Neural progenitor cell (in vitro differentiated cells): ENCODE results near the gene TES. TPM values are rescaled to one million over a fixed set of nuclear protein-coding genes. Genes with fewer than 3 reads are reported as not detected.

Experiments used
- DNase-seq: peaks from one replicate; pipeline ENCODE4 v3.0.0-alpha.2; 2016; ENCODE audit warnings: low spot score
- H2AFZ ChIP-seq: fragments of 200-600 bp; sonication (generic); replicated peaks from 2 replicates; pipeline ENCODE4 v1.6.1; 2016; ENCODE audit warnings: antibody characterized with exemption
- H3F3A ChIP-seq: fragments of 200-600 bp; sonication (generic); 2 replicates; pipeline ENCODE4 v1.6.1; 2016; ENCODE audit warnings: antibody characterized with exemption, low read depth
- H3K27ac ChIP-seq: fragments of 200-600 bp; sonication (generic); 2 replicates; pipeline ENCODE4 v1.5.1; 2016; ENCODE audit warnings: mild to moderate bottlenecking
- H3K27me3 ChIP-seq: fragments of 200-600 bp; sonication (generic); 2 replicates; pipeline ENCODE4 v1.6.1; 2016; ENCODE audit warnings: mild to moderate bottlenecking, moderate library complexity
- H3K36me3 ChIP-seq: fragments of 200-600 bp; sonication (generic); 2 replicates; pipeline ENCODE4 v1.5.1; 2016
- H3K4me1 ChIP-seq: fragments of 200-600 bp; sonication (generic); 2 replicates; pipeline ENCODE4 v1.6.1; 2016; ENCODE audit warnings: mixed run types
- H3K4me2 ChIP-seq: fragments of 200-600 bp; sonication (generic); 2 replicates; pipeline ENCODE4 v1.6.1; 2016
- H3K4me3 ChIP-seq: fragments of 200-600 bp; sonication (generic); 2 replicates; pipeline ENCODE4 v1.5.1; 2016
- H3K79me2 ChIP-seq: fragments of 200-600 bp; sonication (generic); 2 replicates; pipeline ENCODE4 v1.6.1; 2016; ENCODE audit warnings: low read depth
- H3K9ac ChIP-seq: fragments of 200-600 bp; sonication (generic); 2 replicates; pipeline ENCODE4 v1.6.1; 2016
- H3K9me3 ChIP-seq: fragments of 200-600 bp; sonication (generic); 2 replicates; pipeline ENCODE4 v1.5.1; 2016; ENCODE audit warnings: low read depth
- H4K20me1 ChIP-seq: fragments of 200-600 bp; sonication (generic); 2 replicates; pipeline ENCODE4 v1.6.1; 2016; ENCODE audit warnings: low read depth
- H3K27ac Mint-ChIP-seq: 3 replicates; pipeline ENCODE4 v1.8.0; 2021; ENCODE audit warnings: mixed read lengths
- H3K27me3 Mint-ChIP-seq: 2 replicates; pipeline ENCODE4 v1.8.0; 2022; ENCODE audit warnings: low read depth, mild to moderate bottlenecking, inconsistent platforms, moderate library complexity, mixed read lengths; ENCODE audit not compliant: insufficient read depth
- H3K36me3 Mint-ChIP-seq: 3 replicates; pipeline ENCODE4 v1.8.0; 2021; ENCODE audit warnings: mixed read lengths
- H3K4me1 Mint-ChIP-seq: 3 replicates; pipeline ENCODE4 v1.8.0; 2021; ENCODE audit warnings: mixed read lengths
- H3K4me3 Mint-ChIP-seq: 3 replicates; pipeline ENCODE4 v1.8.0; 2021; ENCODE audit warnings: mild to moderate bottlenecking, moderate library complexity, mixed read lengths
- H3K9me3 Mint-ChIP-seq: 3 replicates; pipeline ENCODE4 v1.8.0; 2020; ENCODE audit warnings: mixed read lengths
- EZH2 ChIP-seq: fragments of 200-600 bp; sonication (generic); IDR thresholded peaks from 2 replicates; pipeline ENCODE4 v1.6.1; 2017; ENCODE audit warnings: antibody characterized with exemption, mild to moderate bottlenecking, moderate library complexity
- EZH2phosphoT487 ChIP-seq: fragments of 200-600 bp; sonication (generic); IDR thresholded peaks from 2 replicates; pipeline ENCODE4 v1.6.1; 2017; ENCODE audit warnings: antibody characterized with exemption
- total RNA-seq: library from RNA; depleted of rRNA; stranded (reverse); fragments of >200 nt; gene quantifications from 2 replicates; pipeline ENCODE4 v1.2.3, GENCODE V29; 2015; ENCODE audit warnings: low replicate concordance
- TF ChIP-seq, protein P1 (sequence below): fragments of 200-600 bp; sonication (generic); IDR thresholded peaks from 2 replicates; pipeline ENCODE4 v1.5.1; 2017; ENCODE audit warnings: antibody characterized with exemption, mild to moderate bottlenecking

Gene TES
- total RNA-seq, 1 donor from 2014 or later, result 10.6 TPM

GRCh38 chr7:116284390-116284789 is 74.1 kb downstream of the TES start:
- H2AFZ ChIP-seq, result no peak overlapping the region
- Mint-ChIP-seq H3K4me3 (no peak overlapping the region), H3K4me1 (no peaks in the 10 kb centered on the region), H3K27me3 (no peaks in the 10 kb centered on the region), H3K27ac (no peak overlapping the region), H3K9me3 (no peaks in the 10 kb centered on the region), H3K36me3 (no peaks in the 10 kb centered on the region)
- no peaks in the 10 kb centered on the region for H3K36me3 ChIP-seq
- no peak overlapping the region for H3K4me3 ChIP-seq
- no peaks in the 10 kb centered on the region for H3K27me3 ChIP-seq
- no peak overlapping the region for H3K9ac ChIP-seq
- H3K79me2 ChIP-seq, result no peaks in the 10 kb centered on the region
- H3K9me3 ChIP-seq, result no peaks in the 10 kb centered on the region
- H4K20me1 ChIP-seq, result no peaks in the 10 kb centered on the region
- H3K4me2 ChIP-seq, result no peak overlapping the region
- no peak for TF ChIP-seq EZH2phosphoT487
- TF ChIP-seq, protein P1, sequence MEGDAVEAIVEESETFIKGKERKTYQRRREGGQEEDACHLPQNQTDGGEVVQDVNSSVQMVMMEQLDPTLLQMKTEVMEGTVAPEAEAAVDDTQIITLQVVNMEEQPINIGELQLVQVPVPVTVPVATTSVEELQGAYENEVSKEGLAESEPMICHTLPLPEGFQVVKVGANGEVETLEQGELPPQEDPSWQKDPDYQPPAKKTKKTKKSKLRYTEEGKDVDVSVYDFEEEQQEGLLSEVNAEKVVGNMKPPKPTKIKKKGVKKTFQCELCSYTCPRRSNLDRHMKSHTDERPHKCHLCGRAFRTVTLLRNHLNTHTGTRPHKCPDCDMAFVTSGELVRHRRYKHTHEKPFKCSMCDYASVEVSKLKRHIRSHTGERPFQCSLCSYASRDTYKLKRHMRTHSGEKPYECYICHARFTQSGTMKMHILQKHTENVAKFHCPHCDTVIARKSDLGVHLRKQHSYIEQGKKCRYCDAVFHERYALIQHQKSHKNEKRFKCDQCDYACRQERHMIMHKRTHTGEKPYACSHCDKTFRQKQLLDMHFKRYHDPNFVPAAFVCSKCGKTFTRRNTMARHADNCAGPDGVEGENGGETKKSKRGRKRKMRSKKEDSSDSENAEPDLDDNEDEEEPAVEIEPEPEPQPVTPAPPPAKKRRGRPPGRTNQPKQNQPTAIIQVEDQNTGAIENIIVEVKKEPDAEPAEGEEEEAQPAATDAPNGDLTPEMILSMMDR, result no peak
- TF ChIP-seq EZH2, result no peak
- DNase-seq, result no peak
- no peaks in the 10 kb centered on the region for H3F3A ChIP-seq
- no peaks in the 10 kb centered on the region for H3K4me1 ChIP-seq
- H3K27ac ChIP-seq, result no peak overlapping the region

- no peaks in the 10 kb centered on the region for H3K4me1 Mint-ChIP-seq
- no peak overlapping the region for H3K4me3 Mint-ChIP-seq
- H3K4me1 ChIP-seq, result no peaks in the 10 kb centered on the region
- no peaks in the 10 kb centered on the region for H4K20me1 ChIP-seq
- no peaks in the 10 kb centered on the region for H3K9me3 ChIP-seq
- TF ChIP-seq EZH2phosphoT487 (no peak), EZH2 (no peak)
- TF ChIP-seq, protein P1, result no peak
- H3F3A ChIP-seq, result no peaks in the 10 kb centered on the region
- no peaks in the 10 kb centered on the region for H3K36me3 Mint-ChIP-seq
- no peak for DNase-seq
- no peaks in the 10 kb centered on the region for H3K79me2 ChIP-seq
- H3K4me2 ChIP-seq, result no peak overlapping the region
- no peaks in the 10 kb centered on the region for H3K27me3 ChIP-seq
- no peak overlapping the region for H3K27ac Mint-ChIP-seq
- no peaks in the 10 kb centered on the region for H3K9me3 Mint-ChIP-seq
- H3K4me3 ChIP-seq, result no peak overlapping the region
- H3K27ac ChIP-seq, result no peak overlapping the region
- no peak overlapping the region for H2AFZ ChIP-seq
- no peak overlapping the region for H3K9ac ChIP-seq
- H3K27me3 Mint-ChIP-seq, result no peaks in the 10 kb centered on the region
- no peaks in the 10 kb centered on the region for H3K36me3 ChIP-seq
Observed at GRCh38 chr7:116285252-116285651, 74.9 kb downstream of the TES start.

DNA sequence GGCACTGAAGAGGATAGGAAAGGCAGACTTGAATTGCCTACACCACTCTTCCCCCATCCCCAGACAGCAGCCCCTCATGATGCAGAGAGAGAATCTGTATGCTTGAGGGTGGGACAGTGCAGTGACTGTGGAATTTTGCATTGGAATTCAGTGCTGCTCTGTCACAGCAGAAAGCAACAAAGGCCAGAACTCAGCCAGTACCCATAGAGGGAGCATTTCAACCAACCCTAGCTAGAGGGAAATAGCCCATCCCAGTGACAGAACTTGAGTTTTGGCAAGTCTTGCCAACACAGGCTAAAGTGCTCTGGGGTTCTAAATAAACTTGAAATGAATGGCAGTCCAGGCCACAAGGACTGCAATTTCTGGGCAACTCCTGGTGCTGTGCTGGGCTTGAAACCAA is 80.4 kb downstream of the TES start:
- Mint-ChIP-seq H3K9me3 (peaks cover 10% of the 10 kb centered on the region), H3K27ac (no peak overlapping the region), H3K27me3 (no peaks in the 10 kb centered on the region), H3K4me3 (no peak overlapping the region), H3K36me3 (no peaks in the 10 kb centered on the region), H3K4me1 (no peaks in the 10 kb centered on the region)
- no peaks in the 10 kb centered on the region for H3K79me2 ChIP-seq
- H3K27ac ChIP-seq, result no peak overlapping the region
- peak; percentile 12 for DNase-seq
- no peak overlapping the region for H3K4me3 ChIP-seq
- TF ChIP-seq EZH2, result no peak
- TF ChIP-seq EZH2phosphoT487, result no peak
- TF ChIP-seq, protein P1, result no peak
- no peaks in the 10 kb centered on the region for H3K4me1 ChIP-seq
- H3K36me3 ChIP-seq, result no peaks in the 10 kb centered on the region
- H3K4me2 ChIP-seq, result no peak overlapping the region
- no peaks in the 10 kb centered on the region for H3K9me3 ChIP-seq
- no peaks in the 10 kb centered on the region for H3K27me3 ChIP-seq
- no peak overlapping the region for H3K9ac ChIP-seq
- no peaks in the 10 kb centered on the region for H4K20me1 ChIP-seq
- H2AFZ ChIP-seq, result no peak overlapping the region
- H3F3A ChIP-seq, result no peaks in the 10 kb centered on the region

GRCh38 chr7:116291937-116292336 is 81.6 kb downstream of the TES start:
- Mint-ChIP-seq H3K36me3 (no peaks in the 10 kb centered on the region), H3K4me3 (no peak overlapping the region), H3K27ac (no peak overlapping the region), H3K9me3 (peaks cover 15% of the 10 kb centered on the region), H3K27me3 (no peaks in the 10 kb centered on the region), H3K4me1 (no peaks in the 10 kb centered on the region)
- Histone ChIP-seq H3K4me3 (no peak overlapping the region), H3K4me2 (no peak overlapping the region), H3K79me2 (no peaks in the 10 kb centered on the region), H3K36me3 (no peaks in the 10 kb centered on the region), H3K9me3 (no peaks in the 10 kb centered on the region), H3K4me1 (no peaks in the 10 kb centered on the region), H2AFZ (no peak overlapping the region), H3K9ac (no peak overlapping the region), H4K20me1 (no peaks in the 10 kb centered on the region), H3K27me3 (no peaks in the 10 kb centered on the region), H3K27ac (no peak overlapping the region), H3F3A (no peaks in the 10 kb centered on the region)
- DNase-seq, result no peak
- TF ChIP-seq, protein P1, result no peak
- TF ChIP-seq EZH2phosphoT487 (no peak), EZH2 (no peak)
